Small intestine (tissue), 7 donors: Measurements from ENCODE around the gene LTV1. TPM values are rescaled to one million over a fixed set of nuclear protein-coding genes. Genes with fewer than 3 reads are reported as not detected.

ENCODE experiments used
- DNase-seq, 2 donors: peaks; one replicate each; pipeline versions ENCODE4 v3.0.0 to v3.0.0-alpha.2; 2013
- FAIRE-seq: peaks from 2 replicates; lab custom pipeline; 2012; peaks lifted over from hg19 to GRCh38; lab: Jason Lieb, UNC
- H3K27ac ChIP-seq, 3 donors: one replicate each; pipeline ENCODE4 v1.5.1; 2013; ENCODE audit warnings: low read length in 2 of 3, mild to moderate bottlenecking in 2 of 3, control low read depth in 1 of 3, inconsistent platforms in 1 of 3, low read depth in 1 of 3, moderate library complexity in 1 of 3
- H3K27me3 ChIP-seq, 3 donors: one replicate each; pipeline ENCODE4 v1.6.1; 2013; ENCODE audit warnings: low read length in 3 of 3, inconsistent platforms in 1 of 3; ENCODE audit not compliant: control insufficient read depth in 3 of 3, insufficient read depth in 3 of 3
- H3K36me3 ChIP-seq, 3 donors: one replicate each; pipeline ENCODE4 v1.6.1; 2013; ENCODE audit warnings: low read length in 3 of 3, inconsistent platforms in 1 of 3, low read depth in 1 of 3, mild to moderate bottlenecking in 1 of 3, moderate library complexity in 1 of 3; ENCODE audit not compliant: control insufficient read depth in 3 of 3, insufficient read depth in 2 of 3
- H3K4me1 ChIP-seq, 3 donors: one replicate each; pipeline ENCODE4 v1.6.1; 2013; ENCODE audit warnings: low read length in 2 of 3, inconsistent platforms in 1 of 3, low read depth in 1 of 3, mild to moderate bottlenecking in 1 of 3, moderate library complexity in 1 of 3; ENCODE audit not compliant: control insufficient read depth in 3 of 3, insufficient read depth in 2 of 3
- H3K4me3 ChIP-seq, 3 donors: one replicate each; pipeline ENCODE4 v1.5.1; 2013; ENCODE audit warnings: low read length in 3 of 3, control low read depth in 1 of 3, inconsistent platforms in 1 of 3, low read depth in 1 of 3, mild to moderate bottlenecking in 1 of 3, moderate library complexity in 1 of 3
- H3K9me3 ChIP-seq, 2 donors: one replicate each; pipeline ENCODE4 v1.6.1; 2013; ENCODE audit warnings: low read depth in 1 of 2, low read length in 1 of 2; ENCODE audit not compliant: control insufficient read depth in 2 of 2, insufficient read depth in 1 of 2
- WGBS, 3 donors: extraction: QIAGEN DNeasy Blood & Tissue Kit; methylation state at CpG; one replicate each; pipeline ENCODE4 v1.1.7; 2013; 5-methylcytosine and 5-hydroxymethylcytosine counted together
- polyA plus RNA-seq, 4 donors: library from polyadenylated mRNA; stranded (reverse) in 3 of 4; unstranded in 1 of 4; fragments of 200-250 nt in 3 of 4; fragments of 120-200 nt in 1 of 4; gene quantifications; one replicate each; pipeline versions ENCODE4 v1.2.1 to v1.2.3, GENCODE V29; 2013
- donor health status: healthy with polysubstance abuse.
- donor health status: control.
- donor health status: control.
- donor health status: Bipolar disorder and iron deficiency.
- donor health status: healthy.

LTV1 gene
- polyA plus RNA-seq, 4 donors: 17.3 to 25.7 (median 21.2) TPM

GRCh38 chr6:143911028-143911427, 67.9 kb downstream of the LTV1 start:
- DNase-seq (no peak), FAIRE-seq (no peak)
- Histone ChIP-seq H3K9me3 (peaks cover 0 to 14% of the 10 kb centered on the region in 2 donors), H3K27ac (no peak overlapping the region), H3K4me3 (no peak overlapping the region), H3K4me1 (no peaks in the 10 kb centered on the region), H3K36me3 (no peaks in the 10 kb centered on the region), H3K27me3 (no peaks in the 10 kb centered on the region)
- 82 to 97% (median 93%) methylated on average over 1 of the region's 1 CpG for WGBS, 3 donors

GRCh38 chr6:143912671-143913070, 69.5 kb downstream of the LTV1 start:
- Histone ChIP-seq H3K9me3 (peaks cover 0 to 20% of the 10 kb centered on the region in 2 donors), H3K36me3 (no peaks in the 10 kb centered on the region), H3K4me1 (no peaks in the 10 kb centered on the region), H3K4me3 (no peak overlapping the region), H3K27ac (no peak overlapping the region), H3K27me3 (no peaks in the 10 kb centered on the region)
- 71 to 88% (median 82%) methylated on average over 1 of the region's 1 CpG for WGBS, 3 donors
- DNase-seq (no peak), FAIRE-seq (no peak)

Other genes starting within 250 kb of the LTV1 start
- 10 to 100 TPM in 1 of 4 donors, 1 to 10 TPM in 3; 6.8 to 26.0 (median 8.6) TPM for gene PHACTR2, start 165.4 kb upstream of the LTV1 start, polyA plus RNA-seq
- under 1 TPM in 1 of 4 donors, not detected in 3; 0.09 TPM for gene ZC2HC1B, start 21.1 kb downstream of the LTV1 start, polyA plus RNA-seq
- gene PLAGL1, start 164.9 kb downstream of the LTV1 start, polyA plus RNA-seq: 100 to 1,000 TPM in 1 of 4 donors, 1 to 10 TPM in 3; 2.7 to 156 (median 6.0) TPM